Left renal cortex interstitium (tissue), 4 donors: ENCODE measurements around the gene MSL1. TPM values are rescaled to one million over a fixed set of nuclear protein-coding genes. Genes with fewer than 3 reads are reported as not detected.

Source experiments
- DNase-seq, 4 donors: peaks; one replicate each; pipeline ENCODE4 v3.0.0-alpha.2; 2013; ENCODE audit warnings: low read depth in 4 of 4, low spot score in 2 of 4, missing footprints in 1 of 4
- polyA plus RNA-seq, 4 donors: library from polyadenylated mRNA; unstranded; fragments of 120-200 nt; gene quantifications; one replicate each; pipeline ENCODE4 v1.2.1, GENCODE V29; 2013; ENCODE audit not compliant: insufficient read length in 4 of 4

Gene MSL1, protein sequence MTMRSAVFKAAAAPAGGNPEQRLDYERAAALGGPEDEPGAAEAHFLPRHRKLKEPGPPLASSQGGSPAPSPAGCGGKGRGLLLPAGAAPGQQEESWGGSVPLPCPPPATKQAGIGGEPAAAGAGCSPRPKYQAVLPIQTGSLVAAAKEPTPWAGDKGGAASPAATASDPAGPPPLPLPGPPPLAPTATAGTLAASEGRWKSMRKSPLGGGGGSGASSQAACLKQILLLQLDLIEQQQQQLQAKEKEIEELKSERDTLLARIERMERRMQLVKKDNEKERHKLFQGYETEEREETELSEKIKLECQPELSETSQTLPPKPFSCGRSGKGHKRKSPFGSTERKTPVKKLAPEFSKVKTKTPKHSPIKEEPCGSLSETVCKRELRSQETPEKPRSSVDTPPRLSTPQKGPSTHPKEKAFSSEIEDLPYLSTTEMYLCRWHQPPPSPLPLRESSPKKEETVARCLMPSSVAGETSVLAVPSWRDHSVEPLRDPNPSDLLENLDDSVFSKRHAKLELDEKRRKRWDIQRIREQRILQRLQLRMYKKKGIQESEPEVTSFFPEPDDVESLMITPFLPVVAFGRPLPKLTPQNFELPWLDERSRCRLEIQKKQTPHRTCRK
- 100 to 1,000 TPM; 126 to 181 (median 166) TPM for polyA plus RNA-seq

- peak in 2 of 4 donors; percentile 75 to 77 for DNase-seq
These were observed at the start of gene MSL1 for GRCh38 chr17:40121181-40122135. TSS of gene MSL1 (plus strand) at chr17:40121971. CDS start at chr17:40122613, 642 bp downstream.

DNA sequence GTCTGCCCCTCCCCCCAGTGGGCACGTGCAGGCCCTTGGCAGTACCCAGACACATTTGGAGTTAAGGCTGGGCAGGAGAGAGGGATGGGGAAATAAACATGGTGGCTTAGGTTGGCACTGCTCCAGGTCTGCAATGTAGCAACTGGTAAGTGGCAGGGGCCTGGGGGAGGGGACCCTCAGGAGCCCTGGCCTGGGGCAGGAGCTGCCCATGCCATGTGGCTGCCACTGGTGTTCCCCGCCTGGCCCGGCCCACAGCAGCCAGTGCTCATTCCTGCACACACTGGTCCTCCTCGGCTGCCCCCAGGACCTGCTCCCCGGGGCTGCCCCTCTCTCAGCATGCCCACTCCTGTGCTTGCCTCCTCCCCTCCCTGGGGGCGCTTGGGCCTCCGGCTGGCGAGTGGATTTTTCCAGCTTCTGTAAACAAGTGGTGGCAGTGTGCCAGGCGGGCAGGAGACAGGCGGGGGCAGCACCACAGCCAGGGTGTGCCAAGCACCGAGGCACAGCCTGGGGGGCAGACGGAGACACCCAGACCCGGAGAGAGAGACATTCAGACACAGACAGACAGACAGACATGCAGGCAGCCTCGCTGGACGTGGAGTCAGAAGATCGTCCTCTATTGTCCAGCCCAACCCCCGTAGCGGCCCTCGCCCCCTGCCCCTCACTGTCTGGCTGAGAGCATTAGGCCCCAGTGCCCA lies 49.6 kb upstream of the MSL1 start:
- DNase-seq = no peak

DNA sequence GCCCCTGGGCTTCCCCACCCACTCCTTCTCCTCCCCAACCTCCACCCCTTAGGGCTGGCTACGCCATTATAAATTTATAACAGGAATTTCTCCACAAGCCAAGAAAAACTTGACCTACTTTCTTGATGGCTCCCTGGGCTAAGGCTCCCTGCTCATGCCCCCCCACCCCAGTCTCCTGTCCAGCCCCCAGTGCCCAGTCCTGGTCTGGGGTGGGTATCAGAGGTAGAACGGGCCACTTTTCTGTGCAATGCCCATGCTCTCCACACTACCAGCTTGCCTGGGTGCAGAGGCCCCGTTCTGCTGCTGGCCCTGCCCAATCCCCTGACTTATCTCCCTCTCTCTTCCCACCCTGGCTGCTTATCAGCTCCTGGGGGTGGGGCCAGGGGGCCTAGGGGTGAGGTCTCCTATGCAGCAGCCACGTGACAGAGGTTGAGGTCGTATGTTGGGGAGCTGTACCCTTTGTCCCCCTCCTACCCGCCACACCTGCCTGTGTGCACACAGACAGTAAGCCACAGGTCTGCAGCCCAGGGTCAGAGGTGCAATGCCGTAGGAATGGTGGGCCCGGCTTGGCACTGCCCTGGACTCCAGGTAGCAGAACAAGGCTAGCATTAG lies 48.9 kb upstream of the MSL1 start:
- no peak for DNase-seq

- DNase-seq = no peak
These were observed 48.2 kb upstream of the MSL1 start for GRCh38 chr17:40073454-40074174.

DNA sequence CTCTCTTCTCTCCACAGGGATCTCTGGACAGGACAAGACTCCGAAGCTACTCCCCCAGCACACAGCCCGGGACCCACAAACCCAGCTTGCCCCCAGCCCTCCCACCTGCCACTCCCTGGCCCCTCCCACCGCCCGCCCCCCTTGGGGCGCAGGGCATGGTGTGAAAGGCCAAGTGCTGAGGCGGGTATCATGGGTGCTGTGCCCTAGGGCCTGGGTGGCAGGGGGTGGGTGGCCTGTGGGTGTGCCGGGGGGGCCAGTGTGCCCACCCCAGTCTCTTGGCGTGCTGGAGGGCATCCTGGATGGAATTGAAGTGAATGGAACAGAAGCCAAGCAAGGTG lies 47.6 kb upstream of the MSL1 start:
- DNase-seq = no peak

GRCh38 chr17:40074871-40075200 lies 46.9 kb upstream of the MSL1 start:
- no peak for DNase-seq

DNA sequence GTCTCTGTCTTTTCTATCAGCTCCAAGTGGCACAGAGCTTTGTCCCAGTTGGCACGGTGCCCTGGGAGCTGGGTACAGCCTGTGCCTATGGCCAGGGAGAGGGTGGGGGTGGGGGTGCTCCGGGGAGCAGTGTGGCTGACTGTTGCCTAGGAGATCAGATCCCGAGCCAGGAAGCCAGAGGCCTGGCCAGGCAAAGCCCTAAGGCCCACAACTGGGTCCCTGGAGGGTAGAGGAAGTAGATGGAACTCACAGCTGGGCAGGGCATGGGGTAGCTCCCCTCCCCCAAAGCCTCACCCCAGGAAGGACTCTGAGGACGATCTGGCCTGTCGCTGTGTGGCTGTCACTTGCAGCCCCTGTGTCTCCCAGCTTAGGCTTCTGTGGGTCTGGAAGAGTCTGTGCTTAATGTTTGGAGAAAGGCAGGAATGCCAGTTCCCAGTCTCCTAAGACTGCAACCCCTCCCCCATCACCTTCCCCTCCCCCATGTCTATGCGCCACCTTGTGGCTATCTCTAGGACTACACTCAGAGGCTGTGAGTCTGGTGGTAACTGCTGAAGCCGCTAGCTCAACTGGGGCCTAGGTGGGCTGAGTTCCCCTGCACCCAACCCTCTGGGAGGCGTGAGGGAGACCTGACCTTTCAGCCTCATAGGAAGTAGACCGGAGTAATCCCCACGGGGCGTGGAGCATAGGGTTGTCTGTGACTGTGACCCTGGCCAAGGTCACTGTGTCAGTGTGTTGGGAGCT lies 46.4 kb upstream of the MSL1 start:
- DNase-seq = no peak

DNA sequence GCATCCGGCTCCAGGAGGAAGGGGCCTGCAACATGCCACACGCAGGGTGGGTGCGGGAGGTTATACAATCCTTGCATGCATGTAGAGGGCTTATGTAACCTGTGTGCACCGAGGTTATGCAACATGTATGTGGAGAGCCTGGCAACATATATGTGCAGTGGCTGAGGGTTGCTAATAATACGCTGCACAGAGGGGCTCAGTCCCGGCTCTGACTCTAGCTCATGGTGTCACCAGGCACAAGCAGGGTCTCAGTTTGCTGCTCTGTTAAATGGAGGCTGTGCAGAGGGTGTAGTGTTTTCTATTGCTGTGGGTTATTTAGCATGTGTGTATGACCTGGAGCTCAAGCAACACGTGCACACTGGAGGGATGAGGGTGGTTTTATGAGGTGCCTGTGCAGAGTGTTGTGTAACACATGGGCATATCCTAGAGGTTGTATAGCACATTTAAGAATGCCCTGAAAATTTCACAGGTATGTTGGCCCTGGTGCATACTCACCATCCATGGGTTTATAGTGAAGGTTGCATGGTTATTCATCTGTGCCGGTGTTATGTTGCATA lies 45.8 kb upstream of the MSL1 start:
- no peak for DNase-seq

DNA sequence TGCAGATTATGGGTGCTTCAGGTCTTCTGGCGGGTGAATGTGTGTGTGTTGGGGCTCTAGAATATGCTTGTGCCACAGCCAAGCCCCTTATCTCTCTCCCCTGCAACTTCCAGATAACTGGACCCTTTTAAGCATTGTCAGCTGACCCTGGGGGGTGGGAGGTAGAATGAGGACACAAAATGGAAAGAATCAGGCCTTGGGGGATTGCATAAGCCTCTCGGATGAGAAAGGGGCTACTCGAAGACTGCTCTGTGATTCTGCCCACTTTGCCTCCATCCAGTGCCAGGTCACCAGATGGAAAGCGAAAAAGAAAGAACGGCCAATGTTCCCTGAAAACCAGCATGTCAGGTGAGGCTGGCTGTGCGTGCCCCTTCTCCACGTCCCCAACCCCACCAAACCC lies 45.2 kb upstream of the MSL1 start:
- no peak for DNase-seq

DNA sequence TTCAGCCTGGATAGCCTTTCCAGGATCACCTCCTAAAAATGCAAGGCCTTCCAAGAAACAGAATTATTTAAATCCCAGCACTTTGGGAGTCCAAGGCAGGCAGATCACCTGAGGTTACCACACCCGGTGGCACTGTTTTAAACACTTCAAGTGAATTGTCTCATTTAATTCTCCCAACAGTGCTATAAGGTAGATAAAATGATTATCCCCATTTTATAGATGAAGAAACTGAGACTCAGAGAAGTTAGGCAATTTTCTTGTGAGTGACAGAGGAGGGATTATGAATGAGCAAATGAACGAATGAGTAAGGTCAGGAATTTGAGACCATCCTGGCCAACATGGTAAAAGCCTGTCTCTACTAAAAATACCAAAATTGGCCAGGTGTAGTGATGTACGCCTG lies 42.2 kb upstream of the MSL1 start:
- no peak for DNase-seq

DNA sequence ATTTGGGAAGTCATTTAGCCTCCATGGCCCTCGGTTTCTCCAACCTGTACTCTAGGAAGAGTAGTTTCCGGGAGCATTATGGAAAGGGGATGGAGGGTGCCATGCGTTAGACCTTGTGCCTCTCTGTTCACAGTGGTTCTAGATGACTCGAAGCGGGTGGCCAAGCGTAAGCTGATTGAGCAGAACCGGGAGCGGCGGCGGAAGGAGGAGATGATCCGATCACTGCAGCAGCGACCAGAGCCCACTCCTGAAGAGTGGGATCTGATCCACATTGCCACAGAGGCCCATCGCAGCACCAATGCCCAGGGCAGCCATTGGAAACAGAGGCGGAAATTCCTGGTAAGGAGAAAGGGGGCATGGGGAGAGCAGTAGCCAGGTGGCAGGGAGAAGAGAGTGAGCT lies 37.3 kb upstream of the MSL1 start:
- DNase-seq = no peak

DNA sequence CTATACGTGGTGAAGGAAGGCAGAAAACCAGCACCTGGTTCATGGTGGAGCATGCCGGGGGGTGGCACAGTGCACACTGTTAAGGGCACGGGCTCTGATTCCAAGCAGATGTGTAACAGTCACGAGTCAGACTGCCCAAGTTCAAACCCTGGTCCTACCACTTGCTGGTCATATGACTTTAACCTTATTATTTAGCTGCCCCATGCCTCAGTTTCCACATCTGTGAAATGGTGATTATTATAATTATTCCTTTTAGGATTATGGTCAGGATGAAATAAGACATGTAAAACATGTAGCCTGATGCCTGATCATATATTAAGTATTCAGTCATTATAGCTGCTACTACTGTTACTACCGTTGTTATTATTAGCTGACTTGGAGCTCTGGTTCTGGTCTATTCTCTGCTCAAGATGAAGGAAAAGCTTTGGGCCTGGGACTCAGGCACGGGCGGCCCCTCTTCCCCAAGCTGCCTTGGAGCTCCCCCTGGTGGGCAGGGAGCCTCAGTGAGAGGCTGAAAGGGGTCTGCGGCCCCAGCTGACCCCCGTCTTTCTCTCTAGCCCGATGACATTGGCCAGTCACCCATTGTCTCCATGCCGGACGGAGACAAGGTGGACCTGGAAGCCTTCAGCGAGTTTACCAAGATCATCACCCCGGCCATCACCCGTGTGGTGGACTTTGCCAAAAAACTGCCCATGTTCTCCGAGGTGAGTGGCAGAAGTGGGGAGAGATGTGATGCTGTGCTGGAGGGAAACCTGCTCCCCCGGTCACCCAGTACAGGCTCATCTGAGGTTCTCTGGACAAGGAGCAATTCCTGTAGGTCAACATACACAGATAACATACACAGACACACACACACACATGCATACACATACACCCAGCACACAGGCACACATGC lies 35.4 kb upstream of the MSL1 start:
- DNase-seq = no peak

DNA sequence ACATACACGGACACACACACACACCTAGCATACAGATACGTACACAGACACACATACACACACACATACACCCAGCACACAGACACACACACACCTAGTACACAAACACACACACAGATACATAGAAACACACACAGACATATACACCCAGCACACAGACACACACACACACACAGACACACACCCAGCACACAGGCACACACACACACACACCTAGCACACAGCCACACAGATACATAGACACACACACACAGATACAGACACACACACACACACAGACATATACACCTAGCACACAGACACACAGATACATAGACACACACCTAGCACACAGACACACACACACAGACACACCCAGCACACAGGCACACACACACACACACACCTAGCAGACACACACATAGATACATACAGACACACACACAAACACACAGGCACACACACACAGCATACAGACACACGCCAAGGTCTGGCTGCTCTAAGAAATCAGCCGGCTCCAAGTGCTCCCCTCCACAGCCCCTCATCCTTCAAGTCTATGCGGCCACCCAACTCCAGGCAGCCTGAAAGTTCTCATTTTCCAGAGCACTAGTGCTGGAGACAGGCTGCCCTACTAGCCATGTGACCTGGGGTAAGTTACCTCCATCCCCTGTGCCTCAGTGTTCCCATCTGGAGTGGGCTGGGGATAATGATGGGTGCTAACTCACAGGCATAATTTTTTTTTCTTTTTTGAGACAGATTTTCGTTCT lies 34.5 kb upstream of the MSL1 start:
- DNase-seq = no peak

GRCh38 chr17:40087903-40088718 lies 33.7 kb upstream of the MSL1 start:
- no peak for DNase-seq

DNA sequence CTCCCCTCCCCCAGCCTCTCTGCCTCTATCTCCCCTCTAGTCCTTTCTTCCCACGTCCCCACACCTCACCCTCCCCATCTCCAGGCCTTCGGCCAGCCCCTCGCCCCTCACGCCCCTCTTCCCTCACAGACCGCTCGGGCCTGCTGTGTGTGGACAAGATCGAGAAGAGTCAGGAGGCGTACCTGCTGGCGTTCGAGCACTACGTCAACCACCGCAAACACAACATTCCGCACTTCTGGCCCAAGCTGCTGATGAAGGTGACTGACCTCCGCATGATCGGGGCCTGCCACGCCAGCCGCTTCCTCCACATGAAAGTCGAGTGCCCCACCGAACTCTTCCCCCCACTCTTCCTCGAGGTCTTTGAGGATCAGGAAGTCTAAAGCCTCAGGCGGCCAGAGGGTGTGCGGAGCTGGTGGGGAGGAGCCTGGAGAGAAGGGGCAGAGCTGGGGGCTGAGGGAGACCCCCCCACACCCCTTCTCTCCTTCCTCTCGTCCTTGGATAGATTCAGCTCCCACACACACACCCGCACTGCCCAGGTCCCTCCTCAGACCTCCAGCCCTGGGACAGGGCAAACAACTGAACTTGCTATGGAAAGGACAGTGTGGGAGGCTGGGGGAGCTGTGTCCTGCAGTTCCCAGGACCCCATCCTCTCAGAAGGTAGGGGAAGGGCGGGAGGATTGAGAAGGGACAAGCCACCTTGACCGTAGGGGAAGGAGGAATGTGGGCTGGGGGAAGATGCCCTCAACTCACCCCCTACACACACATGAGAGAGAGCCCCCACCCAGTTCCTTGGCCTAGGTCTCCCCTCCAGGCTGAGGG lies 32.5 kb upstream of the MSL1 start:
- no peak for DNase-seq
